ENCODE measurements around the gene GDPD5. TPM values are rescaled to one million over a fixed set of nuclear protein-coding genes. Genes with fewer than 3 reads are reported as not detected.
A peak's percentile ranks its signal among the peaks of the same experiment; 100 is the strongest.

Gene GDPD5
- total RNA-seq, 1 donor from 2014 or later: 7.8 TPM

- peak overlapping the region in 2 of 3 donors; percentile 17 to 52 for H3K4me3 ChIP-seq (ENCODE audit: low read length in 3 of 3)
- H3K27me3 ChIP-seq (ENCODE audit: control insufficient read depth in 3 of 3, insufficient read depth in 3 of 3, low read length in 3 of 3): no peaks in the 10 kb centered on the region
- H3K9ac ChIP-seq (ENCODE audit: low read depth in 1 of 3, low read length in 3 of 3): peak overlapping the region; percentile 32 to 66 (median 61)
- peaks cover 70 to 77% (median 73%) of the 10 kb centered on the region in 3 donors for H3K4me1 ChIP-seq (ENCODE audit: control insufficient read depth in 3 of 3, insufficient read depth in 3 of 3, low read length in 3 of 3)
- H3K9me3 ChIP-seq (ENCODE audit: control insufficient read depth in 3 of 3, low read length in 3 of 3): no peaks in the 10 kb centered on the region
- H3K36me3 ChIP-seq (ENCODE audit: control insufficient read depth in 3 of 3, insufficient read depth in 3 of 3, low read length in 3 of 3): no peaks in the 10 kb centered on the region
- peak overlapping the region; percentile 100 for H3K27ac ChIP-seq (ENCODE audit: low read depth, low read length)
Observed at GRCh38 chr11:75558939-75559843, 33.5 kb upstream of the GDPD5 start.

GRCh38 chr11:75557666-75558494 lies 32.1 kb upstream of the GDPD5 start:
- peaks cover 66 to 77% (median 72%) of the 10 kb centered on the region in 3 donors for H3K4me1 ChIP-seq (ENCODE audit: control insufficient read depth in 3 of 3, insufficient read depth in 3 of 3, low read length in 3 of 3)
- H3K27ac ChIP-seq (ENCODE audit: low read depth, low read length): peak overlapping the region; percentile 100
- H3K36me3 ChIP-seq (ENCODE audit: control insufficient read depth in 3 of 3, insufficient read depth in 3 of 3, low read length in 3 of 3): no peaks in the 10 kb centered on the region
- no peaks in the 10 kb centered on the region for H3K27me3 ChIP-seq (ENCODE audit: control insufficient read depth in 3 of 3, insufficient read depth in 3 of 3, low read length in 3 of 3)
- H3K9ac ChIP-seq (ENCODE audit: low read depth in 1 of 3, low read length in 3 of 3): peak overlapping the region in 2 of 3 donors; percentile 1 to 66
- no peaks in the 10 kb centered on the region for H3K9me3 ChIP-seq (ENCODE audit: control insufficient read depth in 3 of 3, low read length in 3 of 3)
- peak overlapping the region in 1 of 3 donors; percentile 17 for H3K4me3 ChIP-seq (ENCODE audit: low read length in 3 of 3)

- Histone ChIP-seq H3K9me3 (ENCODE audit: control insufficient read depth in 3 of 3, low read length in 3 of 3) (no peaks in the 10 kb centered on the region), H3K4me3 (ENCODE audit: low read length in 3 of 3) (no peak overlapping the region), H3K4me1 (ENCODE audit: control insufficient read depth in 3 of 3, insufficient read depth in 3 of 3, low read length in 3 of 3) (peaks cover 58 to 66% (median 61%) of the 10 kb centered on the region in 3 donors), H3K27ac (ENCODE audit: low read depth, low read length) (no peak overlapping the region), H3K36me3 (ENCODE audit: control insufficient read depth in 3 of 3, insufficient read depth in 3 of 3, low read length in 3 of 3) (no peaks in the 10 kb centered on the region), H3K9ac (ENCODE audit: low read depth in 1 of 3, low read length in 3 of 3) (no peak overlapping the region), H3K27me3 (ENCODE audit: control insufficient read depth in 3 of 3, insufficient read depth in 3 of 3, low read length in 3 of 3) (no peaks in the 10 kb centered on the region)
Observed at GRCh38 chr11:75556275-75556674, 30.5 kb upstream of the GDPD5 start.

GRCh38 chr11:75555079-75555811 lies 29.5 kb upstream of the GDPD5 start:
- Histone ChIP-seq H3K4me1 (ENCODE audit: control insufficient read depth in 3 of 3, insufficient read depth in 3 of 3, low read length in 3 of 3) (peaks cover 53 to 60% (median 56%) of the 10 kb centered on the region in 3 donors), H3K27ac (ENCODE audit: low read depth, low read length) (peak overlapping the region; percentile 59), H3K9me3 (ENCODE audit: control insufficient read depth in 3 of 3, low read length in 3 of 3) (no peaks in the 10 kb centered on the region), H3K4me3 (ENCODE audit: low read length in 3 of 3) (peak overlapping the region; percentile 17 to 48 (median 29)), H3K36me3 (ENCODE audit: control insufficient read depth in 3 of 3, insufficient read depth in 3 of 3, low read length in 3 of 3) (no peaks in the 10 kb centered on the region), H3K27me3 (ENCODE audit: control insufficient read depth in 3 of 3, insufficient read depth in 3 of 3, low read length in 3 of 3) (no peaks in the 10 kb centered on the region), H3K9ac (ENCODE audit: low read depth in 1 of 3, low read length in 3 of 3) (peak overlapping the region in 2 of 3 donors; percentile 60 to 68)

- H3K36me3 ChIP-seq (ENCODE audit: control insufficient read depth in 3 of 3, insufficient read depth in 3 of 3, low read length in 3 of 3): no peaks in the 10 kb centered on the region
- peak overlapping the region; percentile 59 for H3K27ac ChIP-seq (ENCODE audit: low read depth, low read length)
- no peaks in the 10 kb centered on the region for H3K9me3 ChIP-seq (ENCODE audit: control insufficient read depth in 3 of 3, low read length in 3 of 3)
- peak overlapping the region; percentile 17 to 52 (median 48) for H3K4me3 ChIP-seq (ENCODE audit: low read length in 3 of 3)
- H3K27me3 ChIP-seq (ENCODE audit: control insufficient read depth in 3 of 3, insufficient read depth in 3 of 3, low read length in 3 of 3): no peaks in the 10 kb centered on the region
- peak overlapping the region in 2 of 3 donors; percentile 60 to 68 for H3K9ac ChIP-seq (ENCODE audit: low read depth in 1 of 3, low read length in 3 of 3)
- peaks cover 48 to 52% (median 51%) of the 10 kb centered on the region in 3 donors for H3K4me1 ChIP-seq (ENCODE audit: control insufficient read depth in 3 of 3, insufficient read depth in 3 of 3, low read length in 3 of 3)
Observed at GRCh38 chr11:75554258-75555022, 28.7 kb upstream of the GDPD5 start.

DNA sequence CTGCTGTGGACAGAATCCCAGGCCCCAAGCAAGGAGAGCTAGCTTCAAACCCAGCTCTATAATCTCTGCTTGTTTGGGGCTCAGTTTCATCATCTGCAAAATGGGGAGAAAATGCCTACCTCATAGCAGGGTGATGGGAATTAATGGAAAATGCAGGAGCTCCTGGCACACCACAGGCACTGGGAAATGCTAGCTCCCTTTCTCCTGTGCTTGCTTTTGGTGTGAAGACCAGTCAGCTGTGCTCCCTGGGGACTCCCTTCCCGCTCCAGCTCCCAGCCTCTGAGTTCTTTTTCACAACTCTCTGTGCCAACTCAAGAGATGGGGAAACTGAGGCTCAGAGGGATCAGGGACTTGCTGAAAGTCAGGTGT lies 28.1 kb upstream of the GDPD5 start:
- H3K36me3 ChIP-seq (ENCODE audit: control insufficient read depth in 3 of 3, insufficient read depth in 3 of 3, low read length in 3 of 3): no peaks in the 10 kb centered on the region
- H3K27ac ChIP-seq (ENCODE audit: low read depth, low read length): peak overlapping the region; percentile 59
- H3K9ac ChIP-seq (ENCODE audit: low read depth in 1 of 3, low read length in 3 of 3): peak overlapping the region in 1 of 3 donors; percentile 45
- peaks cover 42 to 46% (median 45%) of the 10 kb centered on the region in 3 donors for H3K4me1 ChIP-seq (ENCODE audit: control insufficient read depth in 3 of 3, insufficient read depth in 3 of 3, low read length in 3 of 3)
- H3K27me3 ChIP-seq (ENCODE audit: control insufficient read depth in 3 of 3, insufficient read depth in 3 of 3, low read length in 3 of 3): no peaks in the 10 kb centered on the region
- H3K9me3 ChIP-seq (ENCODE audit: control insufficient read depth in 3 of 3, low read length in 3 of 3): no peaks in the 10 kb centered on the region
- H3K4me3 ChIP-seq (ENCODE audit: low read length in 3 of 3): peak overlapping the region in 1 of 3 donors; percentile 13

DNA sequence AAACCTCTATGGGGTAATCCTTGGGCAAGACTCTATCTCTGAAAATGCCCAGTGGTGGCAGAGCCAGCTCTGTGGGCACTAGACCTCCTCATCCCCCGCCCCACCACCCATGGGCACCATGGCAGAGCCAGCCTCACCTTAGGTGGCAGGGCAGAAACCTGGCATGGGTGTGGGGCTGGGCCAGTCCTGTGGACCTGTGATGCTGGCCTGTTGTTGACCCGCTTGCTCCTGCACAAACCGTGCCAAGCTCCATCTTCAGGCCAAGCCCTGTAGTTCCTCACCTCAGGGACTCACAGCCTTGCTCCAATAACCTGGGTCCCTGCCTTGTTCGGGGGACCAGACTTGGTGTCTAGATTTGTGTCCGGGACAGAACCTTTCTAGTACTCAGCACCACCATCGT lies 27.4 kb upstream of the GDPD5 start:
- no peak overlapping the region for H3K27ac ChIP-seq (ENCODE audit: low read depth, low read length)

GRCh38 chr11:75549370-75549958 lies 23.7 kb upstream of the GDPD5 start:
- Histone ChIP-seq H3K27me3 (ENCODE audit: control insufficient read depth in 3 of 3, insufficient read depth in 3 of 3, low read length in 3 of 3) (peaks cover 0 to 2% (median 0%) of the 10 kb centered on the region in 3 donors), H3K36me3 (ENCODE audit: control insufficient read depth in 3 of 3, insufficient read depth in 3 of 3, low read length in 3 of 3) (no peaks in the 10 kb centered on the region), H3K4me3 (ENCODE audit: low read length in 3 of 3) (no peak overlapping the region)

More for the DNA sequence above, 27.4 kb upstream of the GDPD5 start:
- Histone ChIP-seq H3K27me3 (ENCODE audit: control insufficient read depth in 3 of 3, insufficient read depth in 3 of 3, low read length in 3 of 3) (no peaks in the 10 kb centered on the region), H3K36me3 (ENCODE audit: control insufficient read depth in 3 of 3, insufficient read depth in 3 of 3, low read length in 3 of 3) (no peaks in the 10 kb centered on the region), H3K9ac (ENCODE audit: low read depth in 1 of 3, low read length in 3 of 3) (no peak overlapping the region), H3K4me1 (ENCODE audit: control insufficient read depth in 3 of 3, insufficient read depth in 3 of 3, low read length in 3 of 3) (peaks cover 35 to 39% (median 38%) of the 10 kb centered on the region in 3 donors), H3K9me3 (ENCODE audit: control insufficient read depth in 3 of 3, low read length in 3 of 3) (no peaks in the 10 kb centered on the region), H3K4me3 (ENCODE audit: low read length in 3 of 3) (no peak overlapping the region)

More at GRCh38 chr11:75549370-75549958, 23.7 kb upstream of the GDPD5 start:
- Histone ChIP-seq H3K9me3 (ENCODE audit: control insufficient read depth in 3 of 3, low read length in 3 of 3) (no peaks in the 10 kb centered on the region), H3K9ac (ENCODE audit: low read depth in 1 of 3, low read length in 3 of 3) (no peak overlapping the region), H3K4me1 (ENCODE audit: control insufficient read depth in 3 of 3, insufficient read depth in 3 of 3, low read length in 3 of 3) (peaks cover 16 to 20% (median 17%) of the 10 kb centered on the region in 3 donors), H3K27ac (ENCODE audit: low read depth, low read length) (no peak overlapping the region)
